ENCODE results near the gene SMPD3.

SMPD3 gene

GRCh38 chr16:68395815-68396214 lies 52.5 kb downstream of the SMPD3 start:
- no peak for DNase-seq
- in situ Hi-C loops (cut with HindIII; ENCODE audit: low pct_ligation_motif_present, low sequenced_read_pairs): no loop called here
- no peaks in the 10 kb centered on the region for H3K27me3 ChIP-seq (replicated peaks)

GRCh38 chr16:68395167-68395786 lies 53.0 kb downstream of the SMPD3 start:
- Histone ChIP-seq H3K4me3 (ENCODE audit: low read depth, low read length) (no peak overlapping the region), H3K36me3 (replicated peaks) (no peaks in the 10 kb centered on the region), H3K27ac (no peak overlapping the region), H3K27me3 (replicated peaks) (no peaks in the 10 kb centered on the region)
- in situ Hi-C loops (cut with HindIII; ENCODE audit: low pct_ligation_motif_present, low sequenced_read_pairs): no loop called here
- no peak for DNase-seq
- TF ChIP-seq CTCF (IDR thresholded peaks at IDR 0.05; ENCODE audit: low read depth, low read length, missing control alignments): no peak

More at GRCh38 chr16:68395815-68396214, 52.5 kb downstream of the SMPD3 start:
- Histone ChIP-seq H3K36me3 (replicated peaks) (no peaks in the 10 kb centered on the region), H3K4me3 (ENCODE audit: low read depth, low read length) (no peak overlapping the region), H3K27ac (no peak overlapping the region)
- TF ChIP-seq CTCF (IDR thresholded peaks at IDR 0.05; ENCODE audit: low read depth, low read length, missing control alignments): no peak

GRCh38 chr16:68393333-68393732 lies 55.0 kb downstream of the SMPD3 start:
- Histone ChIP-seq H3K36me3 (replicated peaks) (no peaks in the 10 kb centered on the region), H3K27me3 (replicated peaks) (no peaks in the 10 kb centered on the region), H3K27ac (no peak overlapping the region), H3K4me3 (ENCODE audit: low read depth, low read length) (no peak overlapping the region)
- no peak for TF ChIP-seq CTCF (IDR thresholded peaks at IDR 0.05; ENCODE audit: low read depth, low read length, missing control alignments)
- no peak for DNase-seq
- in situ Hi-C loops (cut with HindIII; ENCODE audit: low pct_ligation_motif_present, low sequenced_read_pairs): no loop called here

GRCh38 chr16:68389750-68390371 lies 58.4 kb downstream of the SMPD3 start:
- no peak overlapping the region for H3K27ac ChIP-seq
- no peak for TF ChIP-seq CTCF (IDR thresholded peaks at IDR 0.05; ENCODE audit: low read depth, low read length, missing control alignments)
- no peak overlapping the region for H3K4me3 ChIP-seq (ENCODE audit: low read depth, low read length)
- no peaks in the 10 kb centered on the region for H3K27me3 ChIP-seq (replicated peaks)
- H3K36me3 ChIP-seq (replicated peaks): no peaks in the 10 kb centered on the region
- in situ Hi-C loops (cut with HindIII; ENCODE audit: low pct_ligation_motif_present, low sequenced_read_pairs): no loop called here
- DNase-seq: no peak

GRCh38 chr16:68389006-68389405 lies 59.3 kb downstream of the SMPD3 start:
- TF ChIP-seq CTCF (IDR thresholded peaks at IDR 0.05; ENCODE audit: low read depth, low read length, missing control alignments): no peak
- in situ Hi-C loops (cut with HindIII; ENCODE audit: low pct_ligation_motif_present, low sequenced_read_pairs): no loop called here
- DNase-seq: no peak

GRCh38 chr16:68388124-68388523 lies 60.2 kb downstream of the SMPD3 start:
- in situ Hi-C loops (cut with HindIII; ENCODE audit: low pct_ligation_motif_present, low sequenced_read_pairs): no loop called here
- Histone ChIP-seq H3K4me3 (ENCODE audit: low read depth, low read length) (no peak overlapping the region), H3K27ac (no peak overlapping the region), H3K36me3 (replicated peaks) (no peaks in the 10 kb centered on the region), H3K27me3 (replicated peaks) (no peaks in the 10 kb centered on the region)
- no peak for DNase-seq
- no peak for TF ChIP-seq CTCF (IDR thresholded peaks at IDR 0.05; ENCODE audit: low read depth, low read length, missing control alignments)

More at GRCh38 chr16:68389006-68389405, 59.3 kb downstream of the SMPD3 start:
- Histone ChIP-seq H3K27ac (no peak overlapping the region), H3K4me3 (ENCODE audit: low read depth, low read length) (no peak overlapping the region), H3K27me3 (replicated peaks) (no peaks in the 10 kb centered on the region), H3K36me3 (replicated peaks) (no peaks in the 10 kb centered on the region)

Measured in brain microvascular endothelial cell (primary cell).